Measurements from ENCODE around the gene RNF223. TPM values are rescaled to one million over a fixed set of nuclear protein-coding genes. Genes with fewer than 3 reads are reported as not detected.
"Not testable (repeated sequence)": the region's sequence is repeated elsewhere in the genome, so short reads cannot be mapped to it uniquely, and the experiment has no call there.

Gene RNF223
- total RNA-seq, 2 donors from 2014 or later: 3.4 to 5.3 TPM

- intact Hi-C loops (cut with DNase I, micrococcal nuclease): no loop called here
- DNase-seq (peak in 1 of 2 donors; percentile 45), ATAC-seq (no peak)
Observed at GRCh38 chr1:1041092-1041523, 33.0 kb downstream of the RNF223 start.

- DNase-seq (peak; percentile 75 to 81), ATAC-seq (peak; percentile 90)
- intact Hi-C loops (cut with DNase I, micrococcal nuclease): no loop called here
Observed at GRCh38 chr1:1040004-1040991, 33.8 kb downstream of the RNF223 start.

- ATAC-seq: no peak
- intact Hi-C loops (cut with DNase I, micrococcal nuclease): no loop called here
- DNase-seq: no peak
Observed at GRCh38 chr1:1039145-1039910, 34.8 kb downstream of the RNF223 start.

GRCh38 chr1:1038694-1039093, 35.4 kb downstream of the RNF223 start:
- no peak for DNase-seq
- ATAC-seq: no peak
- intact Hi-C loops (cut with DNase I, micrococcal nuclease): no loop called here

- no peak for DNase-seq
- ATAC-seq: no peak
- intact Hi-C loops (cut with DNase I, micrococcal nuclease): no loop called here
Observed at GRCh38 chr1:1037366-1038327, 36.5 kb downstream of the RNF223 start.

- intact Hi-C loops (cut with DNase I, micrococcal nuclease): no loop called here
- no peak for DNase-seq
- ATAC-seq: no peak
Observed at GRCh38 chr1:1035291-1035943, 38.7 kb downstream of the RNF223 start.

GRCh38 chr1:1034439-1034781, 39.7 kb downstream of the RNF223 start:
- DNase-seq (no peak), ATAC-seq (no peak)
- intact Hi-C loops (cut with DNase I, micrococcal nuclease): no loop called here

- ATAC-seq (no peak), DNase-seq (no peak)
- intact Hi-C loops (cut with DNase I, micrococcal nuclease): no loop called here
Observed at GRCh38 chr1:1033731-1034438, 40.2 kb downstream of the RNF223 start.

- DNase-seq (peak; percentile 91), ATAC-seq (peak; percentile 90)
- intact Hi-C loops (cut with DNase I, micrococcal nuclease): no loop called here
Observed at GRCh38 chr1:1033009-1033587, 41.0 kb downstream of the RNF223 start.

GRCh38 chr1:1032424-1032823, 41.7 kb downstream of the RNF223 start:
- peak; percentile 76 for ATAC-seq
- peak in 1 of 2 donors; percentile 67 for DNase-seq
- intact Hi-C loops (cut with DNase I, micrococcal nuclease): no loop called here

GRCh38 chr1:1031659-1032235, 42.4 kb downstream of the RNF223 start:
- DNase-seq: no peak
- no peak for ATAC-seq
- intact Hi-C loops (cut with DNase I, micrococcal nuclease): no loop called here

- DNase-seq; intact Hi-C loops (cut with DNase I, micrococcal nuclease); ATAC-seq: not testable (repeated sequence)
Observed at GRCh38 chr1:1030867-1031658, 43.0 kb downstream of the RNF223 start.

GRCh38 chr1:1027791-1028190, 46.3 kb downstream of the RNF223 start:
- intact Hi-C loops (cut with DNase I, micrococcal nuclease): no loop called here
- DNase-seq: no peak
- no peak for ATAC-seq

GRCh38 chr1:1026599-1027413, 47.3 kb downstream of the RNF223 start:
- no peak for ATAC-seq
- DNase-seq: no peak
- intact Hi-C loops (cut with DNase I, micrococcal nuclease): no loop called here

- ATAC-seq (no peak), DNase-seq (no peak)
- intact Hi-C loops (cut with DNase I, micrococcal nuclease): no loop called here
Observed at GRCh38 chr1:1025730-1026129, 48.4 kb downstream of the RNF223 start.

Measured in left colon (tissue), 2 donors.